Measurements from ENCODE around the gene CRYL1.

The CRYL1 gene

GRCh38 chr13:20407759-20408158 lies 117.9 kb downstream of the CRYL1 start:
- no peak for TF ChIP-seq CTCF (IDR thresholded peaks at IDR 0.05; ENCODE audit: low read depth, low read length)
- DNase-seq (ENCODE audit: extremely low read depth, low read depth): no peak

GRCh38 chr13:20405691-20406090 lies 120.0 kb downstream of the CRYL1 start:
- TF ChIP-seq CTCF (IDR thresholded peaks at IDR 0.05; ENCODE audit: low read depth, low read length): no peak
- no peak for DNase-seq (ENCODE audit: extremely low read depth, low read depth)

GRCh38 chr13:20404488-20405222 lies 121.0 kb downstream of the CRYL1 start:
- no peak for TF ChIP-seq CTCF (IDR thresholded peaks at IDR 0.05; ENCODE audit: low read depth, low read length)
- no peak for DNase-seq (ENCODE audit: extremely low read depth, low read depth)

- no peak for DNase-seq (ENCODE audit: extremely low read depth, low read depth)
- no peak for TF ChIP-seq CTCF (IDR thresholded peaks at IDR 0.05; ENCODE audit: low read depth, low read length)
These were observed 121.8 kb downstream of the CRYL1 start for GRCh38 chr13:20403826-20404225.

GRCh38 chr13:20402881-20403280 lies 122.8 kb downstream of the CRYL1 start:
- no peak for TF ChIP-seq CTCF (IDR thresholded peaks at IDR 0.05; ENCODE audit: low read depth, low read length)

GRCh38 chr13:20401931-20402856 lies 123.5 kb downstream of the CRYL1 start:
- DNase-seq (ENCODE audit: extremely low read depth, low read depth): no peak
- TF ChIP-seq CTCF (IDR thresholded peaks at IDR 0.05; ENCODE audit: low read depth, low read length): no peak

More at GRCh38 chr13:20402881-20403280, 122.8 kb downstream of the CRYL1 start:
- no peak for DNase-seq (ENCODE audit: extremely low read depth, low read depth)

- DNase-seq (ENCODE audit: extremely low read depth, low read depth): no peak
- no peak for TF ChIP-seq CTCF (IDR thresholded peaks at IDR 0.05; ENCODE audit: low read depth, low read length)
These were observed 124.1 kb downstream of the CRYL1 start for GRCh38 chr13:20401531-20401930.

All from AG09319 (cell line).